MM.1S (cell line): ENCODE results near the gene ZSWIM4.

Source experiments
- DNase-seq: peaks from one replicate; pipeline ENCODE4 v3.0.0-alpha.2; 2015
- H2AFZ ChIP-seq: fragments of 300-600 bp; sonication (generic); 2 replicates; pipeline ENCODE4 v1.6.0; 2016; ENCODE audit warnings: antibody characterized with exemption, low read length
- H3F3A ChIP-seq: fragments of 300-600 bp; sonication (generic); 2 replicates; pipeline ENCODE4 v1.6.1; 2016; ENCODE audit warnings: mild to moderate bottlenecking, antibody characterized with exemption, low read length, moderate library complexity, mixed read lengths; ENCODE audit not compliant: insufficient read depth
- H3K27ac ChIP-seq: fragments of 300-600 bp; sonication (generic); 2 replicates; pipeline ENCODE4 v1.5.1; 2016; ENCODE audit warnings: mild to moderate bottlenecking, low read length
- H3K27me3 ChIP-seq: fragments of 300-600 bp; sonication (generic); replicated peaks from 2 replicates; pipeline ENCODE4 v1.6.0; 2016; ENCODE audit warnings: low read length; ENCODE audit not compliant: insufficient read depth
- H3K36me3 ChIP-seq: fragments of 300-600 bp; sonication (generic); replicated peaks from 2 replicates; pipeline ENCODE4 v1.6.1; 2016; ENCODE audit warnings: mild to moderate bottlenecking, low read length, mixed read lengths; ENCODE audit not compliant: insufficient read depth
- H3K4me1 ChIP-seq: fragments of 300-600 bp; sonication (generic); 2 replicates; pipeline ENCODE4 v1.6.1; 2016; ENCODE audit warnings: low read length, mixed read lengths
- H3K4me2 ChIP-seq: fragments of 300-600 bp; sonication (generic); 2 replicates; pipeline ENCODE4 v1.6.0; 2016; ENCODE audit warnings: low read depth, low read length
- H3K4me3 ChIP-seq: fragments of 300-600 bp; sonication (generic); 2 replicates; pipeline ENCODE4 v1.5.1; 2016; ENCODE audit warnings: low read length, mixed read lengths
- H3K79me2 ChIP-seq: fragments of 300-600 bp; sonication (generic); 2 replicates; pipeline ENCODE4 v1.6.1; 2016; ENCODE audit warnings: mixed run types, low read length, mixed read lengths
- H3K9ac ChIP-seq: fragments of 300-600 bp; sonication (generic); 2 replicates; pipeline ENCODE4 v1.6.1; 2016; ENCODE audit warnings: low read length, mixed read lengths
- H3K9me2 ChIP-seq: fragments of 300-600 bp; sonication (generic); replicated peaks from 2 replicates; pipeline ENCODE4 v1.6.1; 2016; ENCODE audit warnings: mild to moderate bottlenecking, low read length, mixed read lengths; ENCODE audit not compliant: insufficient read depth
- H3K9me3 ChIP-seq: fragments of 300-600 bp; sonication (generic); replicated peaks from 2 replicates; pipeline ENCODE4 v1.6.1; 2016; ENCODE audit warnings: mild to moderate bottlenecking, low read length, mixed read lengths; ENCODE audit not compliant: insufficient read depth
- H4K20me1 ChIP-seq: fragments of 300-600 bp; sonication (generic); 2 replicates; pipeline ENCODE4 v1.6.1; 2016; ENCODE audit warnings: mild to moderate bottlenecking, low read length, moderate library complexity, mixed read lengths; ENCODE audit not compliant: insufficient read depth
- EZH2 ChIP-seq: fragments of 300-600 bp; sonication (generic); optimal IDR thresholded peaks from 2 replicates; pipeline ENCODE3; 2017; ENCODE audit warnings: low read depth, mild to moderate bottlenecking, antibody characterized with exemption, low read length, mixed read lengths
- EZH2phosphoT487 ChIP-seq: fragments of 300-600 bp; sonication (generic); IDR thresholded peaks from 2 replicates; pipeline ENCODE4 v1.6.1; 2018; ENCODE audit warnings: antibody characterized with exemption, low read length
- TF ChIP-seq, protein P1 (sequence below): fragments of 300-600 bp; sonication (generic); IDR thresholded peaks from 2 replicates; pipeline ENCODE4 v1.5.1; 2016; ENCODE audit warnings: antibody characterized with exemption, low read length, mixed read lengths

Gene ZSWIM4

DNA sequence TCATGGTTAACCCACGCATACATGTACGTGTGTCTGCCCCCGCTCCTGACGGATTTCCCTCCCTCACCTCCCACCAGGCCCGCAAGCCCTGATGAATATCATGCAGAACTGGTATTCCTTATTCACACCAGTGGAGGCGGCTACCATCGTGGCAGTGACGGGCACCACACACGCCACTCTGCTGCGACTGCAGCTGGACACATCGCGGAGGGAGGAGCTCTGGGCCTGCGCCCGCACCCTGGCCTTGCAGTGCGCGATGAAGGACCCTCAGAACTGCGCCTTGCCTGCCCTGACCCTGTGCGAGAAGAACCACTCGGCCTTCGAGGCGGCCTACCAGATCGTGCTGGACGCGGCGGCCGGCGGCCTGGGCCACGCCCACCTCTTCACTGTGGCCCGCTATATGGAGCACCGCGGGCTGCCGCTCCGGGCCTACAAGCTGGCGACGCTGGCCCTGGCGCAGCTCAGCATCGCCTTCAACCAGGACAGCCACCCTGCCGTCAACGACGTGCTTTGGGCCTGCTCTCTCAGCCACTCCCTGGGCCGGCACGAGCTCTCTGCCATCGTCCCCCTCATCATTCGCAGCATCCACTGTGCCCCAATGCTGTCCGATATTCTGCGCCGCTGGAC is 35.0 kb downstream of the ZSWIM4 start:
- H3K9me2 ChIP-seq: no peaks in the 10 kb centered on the region
- no peak overlapping the region for H3K9ac ChIP-seq
- DNase-seq: no peak
- no peaks in the 10 kb centered on the region for H3K9me3 ChIP-seq
- H3K4me1 ChIP-seq: peaks cover 11% of the 10 kb centered on the region
- H3K79me2 ChIP-seq: no peaks in the 10 kb centered on the region
- H3K27ac ChIP-seq: no peak overlapping the region
- H3K4me3 ChIP-seq: no peak overlapping the region
- H3F3A ChIP-seq: peaks cover 9% of the 10 kb centered on the region; the same call in 1 of the 2 replicates
- no peaks in the 10 kb centered on the region for H3K36me3 ChIP-seq
- no peak for TF ChIP-seq EZH2
- TF ChIP-seq EZH2phosphoT487: no peak
- TF ChIP-seq, protein P1, sequence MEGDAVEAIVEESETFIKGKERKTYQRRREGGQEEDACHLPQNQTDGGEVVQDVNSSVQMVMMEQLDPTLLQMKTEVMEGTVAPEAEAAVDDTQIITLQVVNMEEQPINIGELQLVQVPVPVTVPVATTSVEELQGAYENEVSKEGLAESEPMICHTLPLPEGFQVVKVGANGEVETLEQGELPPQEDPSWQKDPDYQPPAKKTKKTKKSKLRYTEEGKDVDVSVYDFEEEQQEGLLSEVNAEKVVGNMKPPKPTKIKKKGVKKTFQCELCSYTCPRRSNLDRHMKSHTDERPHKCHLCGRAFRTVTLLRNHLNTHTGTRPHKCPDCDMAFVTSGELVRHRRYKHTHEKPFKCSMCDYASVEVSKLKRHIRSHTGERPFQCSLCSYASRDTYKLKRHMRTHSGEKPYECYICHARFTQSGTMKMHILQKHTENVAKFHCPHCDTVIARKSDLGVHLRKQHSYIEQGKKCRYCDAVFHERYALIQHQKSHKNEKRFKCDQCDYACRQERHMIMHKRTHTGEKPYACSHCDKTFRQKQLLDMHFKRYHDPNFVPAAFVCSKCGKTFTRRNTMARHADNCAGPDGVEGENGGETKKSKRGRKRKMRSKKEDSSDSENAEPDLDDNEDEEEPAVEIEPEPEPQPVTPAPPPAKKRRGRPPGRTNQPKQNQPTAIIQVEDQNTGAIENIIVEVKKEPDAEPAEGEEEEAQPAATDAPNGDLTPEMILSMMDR: no peak
- no peak overlapping the region for H2AFZ ChIP-seq
- no peaks in the 10 kb centered on the region for H4K20me1 ChIP-seq
- no peak overlapping the region for H3K4me2 ChIP-seq
- no peaks in the 10 kb centered on the region for H3K27me3 ChIP-seq

DNA sequence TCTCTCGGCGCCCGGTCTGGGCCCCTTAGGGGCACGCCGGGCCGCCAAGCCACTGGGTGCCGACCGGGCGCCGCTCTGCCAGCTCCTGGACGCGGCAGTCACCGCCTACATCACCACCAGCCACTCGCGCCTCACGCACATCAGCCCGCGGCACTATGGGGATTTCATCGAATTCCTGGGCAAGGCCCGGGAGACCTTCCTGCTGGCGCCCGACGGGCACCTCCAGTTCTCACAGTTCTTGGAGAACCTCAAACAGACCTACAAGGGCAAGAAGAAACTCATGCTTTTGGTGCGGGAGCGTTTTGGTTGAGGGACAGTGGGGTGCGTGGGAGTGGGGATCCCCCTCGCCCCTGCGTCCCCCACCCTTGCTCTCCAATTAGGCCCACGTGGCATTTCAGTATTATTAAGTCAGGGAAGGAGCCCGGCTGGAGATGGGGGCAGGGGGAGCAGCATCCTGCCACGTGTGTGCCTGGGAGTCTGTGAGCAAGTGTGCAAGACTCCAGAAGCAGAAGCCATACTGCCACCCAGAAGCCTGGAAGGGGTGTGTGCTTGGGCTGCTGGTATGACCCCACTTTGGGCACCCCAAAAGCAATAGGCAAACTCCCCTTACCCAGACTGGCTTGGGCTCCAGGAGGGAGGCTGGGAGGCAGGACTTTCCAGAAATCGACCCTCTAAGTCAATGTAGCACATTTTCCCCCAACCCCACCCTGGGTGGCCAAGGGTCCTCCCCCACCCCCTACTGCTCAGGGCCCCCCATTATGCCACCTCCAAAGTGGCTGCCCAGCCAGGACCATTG is 35.7 kb downstream of the ZSWIM4 start:
- peaks cover 14% of the 10 kb centered on the region for H3F3A ChIP-seq
- peaks cover 4% of the 10 kb centered on the region for H3K79me2 ChIP-seq
- no peaks in the 10 kb centered on the region for H3K27me3 ChIP-seq
- no peak for TF ChIP-seq EZH2
- TF ChIP-seq, protein P1: no peak
- TF ChIP-seq EZH2phosphoT487: no peak
- H4K20me1 ChIP-seq: no peaks in the 10 kb centered on the region
- H2AFZ ChIP-seq: no peak overlapping the region
- H3K27ac ChIP-seq: no peak overlapping the region
- no peaks in the 10 kb centered on the region for H3K36me3 ChIP-seq
- no peaks in the 10 kb centered on the region for H3K9me3 ChIP-seq
- peaks cover 11% of the 10 kb centered on the region for H3K4me1 ChIP-seq
- DNase-seq: no peak
- H3K4me3 ChIP-seq: no peak overlapping the region
- no peak overlapping the region for H3K4me2 ChIP-seq
- H3K9me2 ChIP-seq: no peaks in the 10 kb centered on the region
- H3K9ac ChIP-seq: no peak overlapping the region

DNA sequence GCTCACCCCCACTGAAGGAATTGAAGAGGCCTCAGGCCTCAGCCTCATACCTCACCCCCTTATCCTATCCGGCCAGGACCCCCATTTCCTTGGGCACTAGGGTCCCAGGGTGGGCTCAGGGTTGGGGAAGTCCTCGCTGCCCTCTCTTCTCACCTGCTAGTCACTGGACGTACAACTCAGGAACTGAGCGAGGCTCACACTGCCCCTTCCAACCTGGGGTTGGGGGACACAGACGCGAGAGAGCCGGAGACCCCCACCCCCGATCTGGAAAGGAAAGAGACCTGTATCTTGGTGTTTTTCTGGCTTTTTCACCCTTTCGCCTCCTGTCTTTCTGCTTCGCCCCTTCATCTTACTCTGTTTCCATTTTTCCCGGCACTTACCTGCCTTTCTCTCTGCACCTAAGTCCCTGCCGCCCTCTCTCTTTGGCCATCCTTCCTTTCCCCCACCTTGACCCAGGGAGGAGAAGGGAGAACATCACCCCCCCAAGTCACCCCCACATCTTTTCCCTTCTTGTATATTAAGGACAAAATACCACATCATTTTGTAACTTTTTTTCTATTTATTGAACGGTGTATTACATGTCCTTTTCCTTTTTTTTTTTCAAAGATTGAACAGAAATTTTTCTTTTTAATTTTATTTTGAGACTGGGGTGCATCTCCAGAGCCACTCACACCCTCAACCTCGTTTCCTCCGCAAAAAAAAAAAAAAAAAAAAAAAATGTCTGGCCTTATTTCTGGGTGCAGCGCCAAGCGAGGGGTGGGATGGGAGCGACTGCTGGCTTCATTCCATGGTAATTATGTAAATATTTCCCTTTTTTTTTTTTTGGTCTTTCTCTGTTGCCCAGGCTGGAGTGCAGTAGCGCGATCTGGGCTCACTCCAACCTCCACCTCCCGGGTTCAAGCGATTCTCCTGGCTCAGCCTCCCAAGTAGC is 36.6 kb downstream of the ZSWIM4 start:
- H3K36me3 ChIP-seq: no peaks in the 10 kb centered on the region
- no peak for TF ChIP-seq EZH2phosphoT487
- TF ChIP-seq, protein P1: no peak
- no peak for TF ChIP-seq EZH2

More for the DNA sequence above, 36.6 kb downstream of the ZSWIM4 start:
- Histone ChIP-seq H3K27ac (no peak overlapping the region), H3K4me1 (peaks cover 11% of the 10 kb centered on the region), H3K9me3 (no peaks in the 10 kb centered on the region), H3K9me2 (no peaks in the 10 kb centered on the region), H3K4me2 (no peak overlapping the region), H3F3A (peaks cover 22% of the 10 kb centered on the region), H3K79me2 (peaks cover 12% of the 10 kb centered on the region), H3K9ac (no peak overlapping the region), H2AFZ (no peak overlapping the region), H3K4me3 (no peak overlapping the region), H3K27me3 (no peaks in the 10 kb centered on the region), H4K20me1 (no peaks in the 10 kb centered on the region)
- no peak for DNase-seq
